C1 segment of cervical spinal cord (tissue), 14 donors: ENCODE data around the gene ESCO1.
"Not testable (repeated sequence)": the region's sequence is repeated elsewhere in the genome, so short reads cannot be mapped to it uniquely, and the experiment has no call there.

Experiments used
- DNase-seq, 14 donors: peaks; one replicate each; lab custom pipeline; 2025; lab: John Stamatoyannopoulos, UW

Gene ESCO1

DNA sequence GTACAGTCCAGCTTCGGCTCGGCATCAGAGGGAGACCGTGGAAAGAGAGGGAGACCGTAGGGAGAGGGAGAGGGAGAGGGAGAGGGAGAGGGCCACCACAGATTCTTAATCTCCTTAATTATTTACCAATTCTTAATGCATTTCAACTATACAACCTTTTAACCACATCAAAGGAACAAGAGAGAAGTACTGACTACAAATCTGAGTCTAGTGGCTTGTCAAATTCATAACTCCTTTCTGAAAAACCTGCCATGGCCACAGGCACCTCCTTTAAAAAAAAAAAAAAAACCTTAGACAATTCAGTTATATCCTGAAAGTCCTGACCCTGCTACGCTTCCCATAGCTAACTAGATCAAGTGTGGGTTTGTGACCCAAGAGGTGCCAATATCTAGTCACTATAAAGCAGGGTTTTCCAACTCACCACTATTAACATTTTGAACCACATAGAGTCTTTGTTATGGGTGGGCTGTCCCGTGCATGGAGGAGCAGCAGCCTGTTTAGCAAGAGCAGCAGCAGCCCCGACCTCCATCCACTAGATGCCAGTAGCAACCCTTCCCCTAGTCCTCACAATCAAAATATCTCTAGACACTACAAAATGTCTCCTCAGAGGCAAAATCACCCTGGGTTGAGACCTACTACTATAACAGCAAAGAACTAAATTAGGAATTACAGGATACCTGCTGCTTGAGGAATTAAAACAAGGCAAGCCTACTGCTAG lies 6.8 kb downstream of the ESCO1 start:
- DNase-seq, result no peak

DNA sequence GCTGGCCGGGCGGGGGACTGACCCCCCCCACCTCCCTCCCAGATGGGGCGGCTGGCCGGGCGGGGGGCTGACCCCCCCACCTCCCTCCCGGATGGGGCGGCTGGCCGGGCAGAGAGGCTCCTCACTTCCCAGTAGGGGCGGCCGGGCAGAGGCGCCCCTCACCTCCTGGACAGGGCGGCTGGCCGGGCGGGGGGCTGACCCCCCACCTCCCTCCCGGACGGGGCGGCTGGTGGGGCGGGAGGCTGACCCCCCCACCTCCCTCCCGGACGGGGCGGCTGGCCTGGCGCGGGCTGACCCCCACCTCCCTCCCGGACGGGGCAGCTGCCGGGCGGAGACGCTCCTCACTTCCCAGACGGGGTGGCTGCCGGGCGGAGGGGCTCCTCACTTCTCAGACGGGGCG lies 8.1 kb downstream of the ESCO1 start:
- DNase-seq, result not testable (repeated sequence)

DNA sequence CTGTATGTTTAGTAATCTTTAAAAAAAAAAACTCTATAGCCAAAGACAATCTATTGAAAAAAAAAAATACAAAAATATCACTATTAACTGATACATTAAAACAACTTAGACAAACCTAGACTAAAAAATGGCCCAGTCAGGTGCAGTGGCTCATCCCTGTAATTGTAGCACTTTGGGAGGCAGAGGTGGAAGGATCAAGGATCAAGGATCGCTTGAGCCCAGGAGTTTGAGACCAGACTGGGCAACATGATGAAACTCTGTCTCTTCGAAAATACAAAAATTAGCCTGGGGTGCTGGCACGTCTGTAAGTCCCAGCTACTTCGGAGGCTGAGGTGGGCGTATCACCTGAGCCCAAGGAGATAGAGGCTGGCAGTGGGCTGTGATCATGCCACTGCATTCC lies 16.1 kb downstream of the ESCO1 start:
- DNase-seq, result no peak

GRCh38 chr18:21575656-21576055 lies 24.8 kb downstream of the ESCO1 start:
- DNase-seq, result no peak

DNA sequence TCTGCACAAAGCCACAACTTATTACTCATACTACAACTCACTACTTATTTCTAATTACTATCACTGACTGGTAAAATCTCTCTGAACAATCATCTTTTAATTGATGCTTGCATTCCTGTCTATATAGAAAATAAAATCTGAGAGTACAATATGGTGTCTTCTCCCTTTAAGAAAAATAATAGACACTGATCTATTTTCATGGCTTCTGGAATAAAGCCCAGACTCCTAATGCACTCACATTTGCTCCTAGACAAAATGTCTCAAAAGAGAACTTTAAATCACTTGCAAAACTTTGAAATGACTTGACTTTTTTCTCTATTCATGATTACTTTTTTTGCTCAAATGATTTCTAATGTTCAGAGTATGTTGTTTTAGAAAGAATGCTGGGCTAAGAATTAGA lies 28.7 kb downstream of the ESCO1 start:
- no peak for DNase-seq

GRCh38 chr18:21559195-21559594 lies 41.3 kb downstream of the ESCO1 start:
- DNase-seq, result no peak

GRCh38 chr18:21557607-21558253 lies 42.8 kb downstream of the ESCO1 start:
- DNase-seq, result no peak

GRCh38 chr18:21550510-21550970 lies 50.0 kb downstream of the ESCO1 start:
- no peak for DNase-seq

GRCh38 chr18:21548647-21549046 lies 51.9 kb downstream of the ESCO1 start:
- DNase-seq, result no peak

DNA sequence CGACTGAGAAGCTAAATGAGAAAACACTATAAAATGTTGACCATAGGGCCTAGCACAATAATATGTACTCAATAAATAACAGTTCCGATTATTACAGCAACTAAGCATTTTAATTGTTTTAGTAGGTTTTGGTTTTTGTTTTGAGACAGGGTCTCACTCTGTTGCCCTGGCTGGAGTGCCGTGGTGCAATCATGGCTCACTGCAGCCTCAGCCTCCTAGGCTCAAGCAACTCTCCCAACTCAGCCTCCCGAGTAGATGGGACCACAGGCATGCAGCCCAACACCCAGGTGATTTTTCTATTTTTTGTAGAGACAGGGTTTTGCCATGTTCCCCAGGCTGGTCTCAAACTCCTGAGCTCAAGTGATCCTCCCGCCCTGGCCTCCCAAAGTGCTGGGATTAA lies 54.1 kb downstream of the ESCO1 start:
- no peak for DNase-seq

- DNase-seq, result no peak
Measured at GRCh38 chr18:21538230-21538629, 62.3 kb downstream of the ESCO1 start.

DNA sequence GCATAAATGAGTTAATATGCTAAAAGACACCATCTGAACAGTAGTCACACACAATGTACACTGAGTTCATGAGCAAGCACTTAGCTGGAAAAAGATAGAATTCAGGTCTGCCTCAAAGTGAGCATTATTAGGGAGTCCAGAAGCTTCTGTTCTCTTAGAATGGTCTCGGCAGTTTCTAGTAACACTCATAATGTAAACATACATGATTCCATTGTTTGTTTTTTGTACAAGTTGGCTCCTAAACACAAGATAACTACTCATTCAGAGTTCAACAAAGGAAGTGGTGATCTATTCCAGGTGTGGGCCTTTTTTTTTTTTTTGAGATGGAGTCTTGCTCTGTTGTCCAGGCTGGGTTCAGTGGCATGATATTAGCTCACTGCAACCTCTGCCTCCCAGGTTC lies 66.2 kb downstream of the ESCO1 start:
- no peak for DNase-seq

DNA sequence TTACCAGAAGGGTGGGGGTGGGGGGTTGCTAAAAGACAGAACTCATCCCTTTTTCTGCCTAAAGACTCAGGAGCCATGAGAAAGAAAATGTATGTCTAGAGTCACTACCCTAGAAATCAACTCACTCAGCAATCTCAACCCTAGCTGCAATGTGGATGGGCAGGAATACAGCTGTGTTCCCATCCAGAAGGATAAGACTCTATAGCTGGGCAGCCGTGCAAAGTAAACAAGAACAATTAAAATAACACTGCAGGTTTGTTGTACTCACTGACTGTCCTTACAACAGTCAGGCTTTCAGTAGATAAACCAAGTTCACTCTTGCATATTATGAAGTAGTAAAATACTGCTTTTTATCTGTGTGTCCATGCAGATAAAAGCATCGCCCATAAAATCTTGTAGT lies 74.0 kb downstream of the ESCO1 start:
- no peak for DNase-seq

DNA sequence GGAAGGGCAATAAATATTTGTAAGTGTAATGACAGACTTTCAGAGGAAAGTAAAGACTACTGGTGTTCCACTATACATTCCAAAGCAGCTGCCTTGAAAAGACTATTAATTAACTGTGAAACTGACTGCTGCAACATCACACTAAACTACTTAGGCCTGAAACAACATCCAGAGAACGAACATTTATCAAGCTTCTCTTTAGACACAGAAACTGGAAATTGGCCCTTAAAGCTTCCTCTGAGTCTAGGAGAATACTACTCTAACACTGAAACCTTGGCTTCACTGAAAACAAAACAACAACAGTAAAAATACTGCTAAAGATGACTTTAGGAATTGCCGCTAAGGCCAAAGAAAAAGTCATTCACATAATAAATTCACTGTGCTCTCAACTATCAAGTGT lies 74.6 kb downstream of the ESCO1 start:
- no peak for DNase-seq

DNA sequence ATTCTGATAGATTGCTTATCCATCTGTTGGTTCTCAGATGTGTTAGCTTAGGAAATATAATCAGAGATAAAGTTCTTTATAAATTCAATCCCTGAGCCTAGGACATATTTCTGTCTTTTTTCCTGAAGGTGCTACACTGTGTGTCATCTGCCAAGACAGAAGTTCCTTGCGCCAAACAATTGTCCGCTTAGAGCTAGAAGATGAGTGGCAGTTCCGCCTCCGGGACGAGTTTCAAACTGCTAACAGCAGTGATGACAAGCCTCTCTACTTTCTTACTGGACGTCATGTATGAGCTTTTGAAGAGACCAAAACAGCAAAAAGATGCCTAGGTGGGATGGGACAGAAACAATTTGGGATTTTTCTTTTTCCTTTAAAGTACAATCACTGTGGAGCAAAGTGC lies 78.0 kb downstream of the ESCO1 start:
- no peak for DNase-seq

DNA sequence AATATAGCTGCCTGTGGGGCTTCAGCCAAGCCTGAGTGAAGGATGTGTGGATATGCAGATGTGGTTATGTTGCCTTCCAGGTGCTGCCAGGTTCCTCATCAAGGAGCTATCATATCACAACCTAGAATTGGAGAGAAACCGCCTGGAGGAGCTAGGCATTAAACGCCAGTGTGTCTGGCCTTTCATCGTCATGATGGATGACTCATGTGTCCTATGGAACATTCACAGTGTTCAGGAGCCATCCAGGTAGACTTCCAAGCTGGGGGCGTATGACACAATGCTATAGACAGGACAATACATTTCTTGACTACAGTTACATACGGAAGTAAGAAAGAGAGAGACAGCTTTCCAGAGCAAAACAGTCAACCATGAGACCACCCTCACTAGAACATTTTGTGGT lies 86.8 kb downstream of the ESCO1 start:
- no peak for DNase-seq

DNA sequence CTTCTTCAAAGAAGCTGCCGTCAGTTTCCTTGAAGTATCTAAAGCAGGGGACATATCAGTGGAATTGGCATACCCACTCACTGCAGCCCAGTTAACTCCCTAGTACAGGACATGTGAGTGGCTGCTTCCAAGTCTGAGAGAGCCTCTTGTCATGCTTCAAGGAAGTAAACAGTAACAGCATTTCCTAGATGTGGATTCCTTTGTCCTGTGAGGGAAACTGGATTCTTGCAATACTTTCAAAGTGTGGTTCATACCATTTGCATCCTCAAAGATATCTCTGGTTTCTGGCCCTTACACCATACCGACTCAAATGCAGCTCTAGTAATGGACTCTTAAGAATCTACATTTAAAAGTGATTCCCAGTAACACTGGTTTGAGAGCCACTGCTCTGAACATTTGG lies 87.2 kb downstream of the ESCO1 start:
- DNase-seq, result no peak

DNA sequence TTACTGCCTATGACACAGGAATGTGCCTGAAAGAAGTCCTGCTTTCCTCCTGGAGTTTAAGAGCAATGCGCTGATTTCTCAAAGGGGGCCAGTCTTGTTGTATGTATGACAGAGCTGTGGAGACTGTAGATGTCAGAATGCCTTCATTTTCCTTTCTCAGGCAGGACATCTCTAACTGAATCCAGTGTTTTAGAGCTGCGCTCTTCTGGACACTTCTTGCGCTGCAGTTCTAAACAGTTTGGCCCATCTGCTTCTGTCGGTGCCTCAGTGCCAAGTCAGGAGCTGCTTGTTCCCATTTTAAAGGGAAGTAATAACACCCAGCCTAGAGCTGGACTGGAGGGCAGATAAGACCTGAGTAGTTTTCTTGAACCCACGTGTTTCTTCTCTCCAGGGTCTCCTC lies 91.4 kb downstream of the ESCO1 start:
- no peak for DNase-seq

- DNase-seq, result no peak
Measured at GRCh38 chr18:21507913-21508701, 92.4 kb downstream of the ESCO1 start.

DNA sequence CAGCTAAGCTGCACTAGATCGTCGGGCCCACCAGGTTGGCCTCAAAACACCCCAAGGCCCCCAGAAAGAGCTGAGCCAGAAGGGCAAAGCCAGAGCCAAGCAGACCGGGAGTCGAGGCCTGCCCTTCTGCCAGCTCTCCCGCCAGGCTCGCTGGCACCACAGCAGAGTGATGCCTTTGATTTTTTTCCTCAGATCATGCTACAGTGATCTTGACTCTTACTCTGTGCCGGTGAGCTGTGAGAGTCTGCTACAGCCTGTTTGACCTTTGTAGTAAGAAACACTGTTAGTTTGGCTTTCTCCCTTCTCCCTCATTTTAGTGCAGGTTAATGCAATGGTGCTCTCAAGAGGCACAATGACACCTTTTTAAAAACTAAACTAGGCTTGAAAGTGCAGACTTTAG lies 97.8 kb downstream of the ESCO1 start:
- DNase-seq, result peak in 1 of 14 donors; percentile 34

DNA sequence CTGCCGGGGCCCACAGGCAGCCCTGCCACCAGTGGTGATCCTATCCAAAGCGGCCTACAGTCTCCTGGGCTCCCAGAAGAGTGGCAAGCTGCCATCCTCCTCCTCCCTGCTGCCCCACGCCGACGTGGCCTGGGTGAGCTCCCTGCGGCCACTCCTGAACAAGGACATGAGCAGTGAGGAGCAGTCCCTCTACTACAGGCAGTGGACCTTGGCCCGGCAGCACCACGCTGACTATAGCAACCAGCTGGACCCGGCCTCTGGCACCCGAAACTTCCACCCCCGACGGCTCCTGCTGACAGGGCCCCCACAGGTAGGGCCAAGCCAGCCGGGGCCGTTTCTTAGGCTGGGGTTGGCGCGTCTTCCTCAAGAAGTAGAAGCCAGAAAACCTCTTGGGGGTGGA lies 100.5 kb downstream of the ESCO1 start:
- no peak for DNase-seq

DNA sequence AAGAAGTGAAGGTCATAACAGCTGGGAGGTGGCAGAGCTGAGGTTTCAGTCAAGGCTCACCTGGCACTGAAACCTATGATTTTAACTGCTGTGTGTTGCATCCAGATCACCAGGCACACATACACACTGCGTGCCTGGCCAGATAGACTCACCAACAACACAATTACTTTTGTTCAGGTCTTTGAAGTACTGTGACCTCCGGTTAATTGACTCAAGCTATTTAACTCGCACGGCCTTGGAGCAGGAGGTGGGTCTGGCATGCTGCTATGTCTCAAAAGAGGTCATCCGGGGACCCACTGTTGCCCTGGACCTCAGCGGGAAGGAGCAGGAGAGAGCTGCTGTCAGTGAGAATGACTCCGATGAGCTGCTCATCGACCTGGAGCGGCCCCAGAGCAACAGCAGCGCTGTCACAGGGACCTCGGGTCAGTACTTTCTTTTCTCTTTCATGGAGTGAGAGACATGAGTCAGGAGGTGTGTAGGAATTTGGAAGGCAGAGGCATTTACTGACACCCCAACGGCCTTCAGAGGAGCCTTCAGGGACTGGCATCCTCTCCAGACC lies 104.1 kb downstream of the ESCO1 start:
- DNase-seq, result no peak
